HG02884 (cell line): Measurements from ENCODE around the gene RPL38.
"Not testable (repeated sequence)": the region's sequence is repeated elsewhere in the genome, so short reads cannot be mapped to it uniquely, and the experiment has no call there.

Experiments used
- ATAC-seq: cut with Tn5 transposase; IDR thresholded peaks from one replicate; pipeline ENCODE4 v1.9.1; 2021; ENCODE audit warnings: mild to moderate bottlenecking, moderate library complexity; ENCODE audit not compliant: unreplicated experiment

The RPL38 gene

GRCh38 chr17:74183411-74183810 lies 20.1 kb upstream of the RPL38 start:
- ATAC-seq = no peak

- no peak for ATAC-seq
Observed at GRCh38 chr17:74185571-74186185, 17.8 kb upstream of the RPL38 start.

- no peak for ATAC-seq
Observed at GRCh38 chr17:74186498-74186897, 17.0 kb upstream of the RPL38 start.

- no peak for ATAC-seq
Observed at GRCh38 chr17:74187761-74188160, 15.7 kb upstream of the RPL38 start.

- not testable (repeated sequence) for ATAC-seq
Observed at GRCh38 chr17:74188687-74189086, 14.8 kb upstream of the RPL38 start.

GRCh38 chr17:74190154-74190553 lies 13.3 kb upstream of the RPL38 start:
- no peak for ATAC-seq

GRCh38 chr17:74190807-74191406 lies 12.6 kb upstream of the RPL38 start:
- ATAC-seq = no peak

- no peak for ATAC-seq
Observed at GRCh38 chr17:74192950-74193781, 10.3 kb upstream of the RPL38 start.

- ATAC-seq = no peak
Observed at GRCh38 chr17:74194682-74195081, 8.8 kb upstream of the RPL38 start.

GRCh38 chr17:74196541-74197317 lies 6.7 kb upstream of the RPL38 start:
- no peak for ATAC-seq

GRCh38 chr17:74197801-74198200 lies 5.7 kb upstream of the RPL38 start:
- no peak for ATAC-seq

- ATAC-seq = no peak
Observed at GRCh38 chr17:74198694-74199093, 4.8 kb upstream of the RPL38 start.

GRCh38 chr17:74199306-74200092 lies 4.0 kb upstream of the RPL38 start:
- ATAC-seq = no peak

- ATAC-seq = no peak
Observed at GRCh38 chr17:74200112-74200511, 3.4 kb upstream of the RPL38 start.

- no peak for ATAC-seq
Observed at GRCh38 chr17:74201250-74201649, 2.2 kb upstream of the RPL38 start.

- ATAC-seq = no peak
Observed at GRCh38 chr17:74201948-74202347, 1.5 kb upstream of the RPL38 start.

GRCh38 chr17:74202938-74203337 lies 540 bp upstream of the RPL38 start:
- no peak for ATAC-seq

- ATAC-seq = no peak
Observed at GRCh38 chr17:74204474-74204873, 996 bp downstream of the RPL38 start.

- no peak for ATAC-seq
Observed at GRCh38 chr17:74205274-74205673, 1.8 kb downstream of the RPL38 start.

GRCh38 chr17:74206332-74206818 lies 2.9 kb downstream of the RPL38 start:
- ATAC-seq = no peak
